Cardiac muscle cell (in vitro differentiated cells and primary cell): Measurements from ENCODE around the gene HTR1B. TPM values are rescaled to one million over a fixed set of nuclear protein-coding genes. Genes with fewer than 3 reads are reported as not detected.

Source experiments
- DNase-seq, 2 donors: peaks; one replicate each; pipeline versions ENCODE4 v3.0.0 to v3.0.0-alpha.2; 2010 to 2017; ENCODE audit warnings: low read depth in 1 of 2, low spot score in 1 of 2
- H3K27ac ChIP-seq: fragments of 200-600 bp; sonication (generic); 2 replicates; pipeline ENCODE4 v1.5.1; 2016
- H3K27me3 ChIP-seq: fragments of 200-600 bp; sonication (generic); 2 replicates; pipeline ENCODE4 v1.6.0; 2016; ENCODE audit warnings: control low read depth
- H3K36me3 ChIP-seq: fragments of 200-600 bp; sonication (generic); 2 replicates; pipeline ENCODE4 v1.5.1; 2016; ENCODE audit warnings: control low read depth
- H3K4me1 ChIP-seq: fragments of 200-600 bp; sonication (generic); 2 replicates; pipeline ENCODE4 v1.8.1; 2017; ENCODE audit warnings: low read depth, mild to moderate bottlenecking, mixed run types
- H3K4me3 ChIP-seq: fragments of 200-600 bp; sonication (generic); 2 replicates; pipeline ENCODE4 v1.5.1; 2016; ENCODE audit warnings: mild to moderate bottlenecking
- H3K9me3 ChIP-seq: fragments of 200-600 bp; sonication (generic); 2 replicates; pipeline ENCODE4 v1.5.1; 2017; ENCODE audit warnings: low read depth, mild to moderate bottlenecking, control low read depth
- CTCF ChIP-seq: IDR thresholded peaks from 2 replicates; pipeline ENCODE4 v1.5.1; 2012; ENCODE audit warnings: low read depth, mild to moderate bottlenecking, low read length
- polyA plus RNA-seq: library from polyadenylated mRNA; unstranded; fragments of >200 nt; fragmentation: Nextera tagmentation; extraction: Ambion mirVana; gene quantifications from 2 replicates; pipeline ENCODE4 v1.2.1, GENCODE V29; 2016
- total RNA-seq: library from RNA; depleted of rRNA; stranded (reverse); fragments of >200 nt; gene quantifications from 2 replicates; pipeline ENCODE4 v1.2.3, GENCODE V29; 2016

HTR1B gene
- total and polyA plus RNA-seq, 2 experiments from 2014 or later = 0.97 to 6.4 TPM

- H3K9me3 ChIP-seq = no peaks in the 10 kb centered on the region
- H3K27ac ChIP-seq = no peak overlapping the region
- TF ChIP-seq CTCF = no peak
- no peaks in the 10 kb centered on the region for H3K4me1 ChIP-seq
- H3K4me3 ChIP-seq = no peak overlapping the region
- no peak for DNase-seq
- H3K36me3 ChIP-seq = no peaks in the 10 kb centered on the region
- no peaks in the 10 kb centered on the region for H3K27me3 ChIP-seq
Observed at GRCh38 chr6:77446249-77446648, 17.0 kb downstream of the HTR1B start.

- Histone ChIP-seq H3K36me3 (no peaks in the 10 kb centered on the region), H3K27me3 (no peaks in the 10 kb centered on the region), H3K27ac (no peak overlapping the region), H3K9me3 (no peaks in the 10 kb centered on the region), H3K4me3 (no peak overlapping the region), H3K4me1 (no peaks in the 10 kb centered on the region)
- TF ChIP-seq CTCF = no peak
- no peak for DNase-seq
Observed at GRCh38 chr6:77445214-77445613, 18.1 kb downstream of the HTR1B start.

GRCh38 chr6:77440206-77440976 lies 22.9 kb downstream of the HTR1B start:
- no peak overlapping the region for H3K4me3 ChIP-seq
- H3K4me1 ChIP-seq = no peaks in the 10 kb centered on the region
- no peak for TF ChIP-seq CTCF
- H3K36me3 ChIP-seq = no peaks in the 10 kb centered on the region
- H3K27me3 ChIP-seq = no peaks in the 10 kb centered on the region
- H3K27ac ChIP-seq = no peak overlapping the region
- no peak for DNase-seq
- H3K9me3 ChIP-seq = no peaks in the 10 kb centered on the region

GRCh38 chr6:77433888-77434287 lies 29.4 kb downstream of the HTR1B start:
- DNase-seq = no peak
- Histone ChIP-seq H3K4me3 (no peak overlapping the region), H3K27me3 (no peaks in the 10 kb centered on the region), H3K36me3 (no peaks in the 10 kb centered on the region), H3K9me3 (no peaks in the 10 kb centered on the region), H3K4me1 (no peaks in the 10 kb centered on the region), H3K27ac (no peak overlapping the region)
- no peak for TF ChIP-seq CTCF

GRCh38 chr6:77430504-77430903 lies 32.8 kb downstream of the HTR1B start:
- Histone ChIP-seq H3K36me3 (no peaks in the 10 kb centered on the region), H3K27me3 (no peaks in the 10 kb centered on the region), H3K27ac (no peak overlapping the region), H3K4me1 (no peaks in the 10 kb centered on the region), H3K9me3 (no peaks in the 10 kb centered on the region), H3K4me3 (no peak overlapping the region)
- no peak for DNase-seq
- TF ChIP-seq CTCF = no peak
